NOMO-1 (cell line): ENCODE measurements around the gene BMS1.
A peak's percentile ranks its signal among the peaks of the same experiment; 100 is the strongest.
"Not testable (repeated sequence)": the region's sequence is repeated elsewhere in the genome, so short reads cannot be mapped to it uniquely, and the experiment has no call there.

Experiments
- DNase-seq, 2 experiments: peaks; one replicate each; lab custom pipeline; 2025; ENCODE audit not compliant: unreplicated experiment in 2 of 2; lab: John Stamatoyannopoulos, UW

The BMS1 gene

GRCh38 chr10:42860016-42860415 lies 77.4 kb downstream of the BMS1 start:
- not testable (repeated sequence) for DNase-seq

- not testable (repeated sequence) for DNase-seq
Measured at GRCh38 chr10:42862801-42863200, 80.2 kb downstream of the BMS1 start.

- DNase-seq, result peak; percentile 19 to 33
Measured at GRCh38 chr10:42864575-42864974, 82.0 kb downstream of the BMS1 start.

GRCh38 chr10:42865716-42866114 lies 83.1 kb downstream of the BMS1 start:
- DNase-seq, result no peak

- peak; percentile 44 to 75 for DNase-seq
Measured at GRCh38 chr10:42866115-42866995, 83.8 kb downstream of the BMS1 start.

GRCh38 chr10:42867571-42867970 lies 85.0 kb downstream of the BMS1 start:
- DNase-seq, result no peak

- DNase-seq, result no peak
Measured at GRCh38 chr10:42868530-42868929, 85.9 kb downstream of the BMS1 start.

- DNase-seq, result no peak
Measured at GRCh38 chr10:42869977-42870350, 87.4 kb downstream of the BMS1 start.

- DNase-seq, result not testable (repeated sequence)
Measured at GRCh38 chr10:42871138-42871641, 88.6 kb downstream of the BMS1 start.

GRCh38 chr10:42871823-42872222 lies 89.2 kb downstream of the BMS1 start:
- no peak for DNase-seq

- DNase-seq, result no peak
Measured at GRCh38 chr10:42872865-42873435, 90.4 kb downstream of the BMS1 start.

- DNase-seq, result no peak
Measured at GRCh38 chr10:42874713-42875387, 92.3 kb downstream of the BMS1 start.

- DNase-seq, result no peak
Measured at GRCh38 chr10:42875388-42875755, 92.8 kb downstream of the BMS1 start.

GRCh38 chr10:42875798-42876341 lies 93.3 kb downstream of the BMS1 start:
- no peak for DNase-seq

- no peak for DNase-seq
Measured at GRCh38 chr10:42876476-42876875, 93.9 kb downstream of the BMS1 start.

- DNase-seq, result no peak
Measured at GRCh38 chr10:42876945-42877344, 94.3 kb downstream of the BMS1 start.

GRCh38 chr10:42877496-42878030 lies 95.0 kb downstream of the BMS1 start:
- no peak for DNase-seq

- no peak for DNase-seq
Measured at GRCh38 chr10:42878134-42878820, 95.7 kb downstream of the BMS1 start.

- no peak for DNase-seq
Measured at GRCh38 chr10:42878821-42879195, 96.2 kb downstream of the BMS1 start.
